Measurements from ENCODE around the gene IDE.
A peak's percentile ranks its signal among the peaks of the same experiment; 100 is the strongest.
"Not testable (repeated sequence)": the region's sequence is repeated elsewhere in the genome, so short reads cannot be mapped to it uniquely, and the experiment has no call there.

The IDE gene

DNA sequence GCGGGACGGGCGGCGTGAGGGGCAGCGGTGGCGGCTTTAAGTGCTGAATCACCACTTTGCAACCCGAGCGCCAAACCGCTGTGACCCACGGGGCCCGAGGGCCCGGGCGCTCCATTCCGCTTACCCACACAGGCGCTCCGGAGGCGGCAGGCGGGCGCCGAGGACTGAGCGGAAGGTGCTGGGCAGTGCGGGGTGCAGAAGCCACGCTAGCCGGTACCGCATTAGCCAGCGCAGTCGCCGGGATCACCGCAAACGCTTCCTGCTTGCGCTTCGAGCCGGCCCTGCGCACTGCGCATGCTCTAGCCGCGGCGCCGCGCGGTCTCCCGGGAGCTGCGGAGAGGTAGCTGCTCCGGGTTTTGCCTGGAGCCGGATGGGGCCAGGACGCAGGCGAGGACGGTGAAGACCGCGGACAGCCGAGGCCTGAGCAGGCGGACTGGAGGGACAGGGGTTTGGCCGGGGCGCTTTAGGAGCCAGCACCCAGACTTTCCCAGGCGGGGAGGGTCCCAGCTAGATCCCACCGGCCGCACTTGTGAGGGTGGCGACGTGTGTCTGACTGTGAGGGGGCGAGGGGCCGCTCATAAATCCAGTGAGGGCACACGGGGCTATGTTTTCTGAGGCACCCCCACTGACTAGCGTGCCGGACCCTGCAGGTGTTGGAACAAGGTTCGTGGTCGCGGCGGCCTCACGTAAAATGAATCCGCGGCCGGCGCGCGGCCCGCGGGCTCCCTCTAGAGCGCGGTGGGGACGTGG, at the start of gene IDE:
Gene IDE (minus strand): TSS at position 296 of the 750 bp plus-strand sequence. CDS start 74 bp downstream, at position 222.
- peak in 55 of 56 donors; percentile 12 to 88 (median 69) for DNase-seq

DNA sequence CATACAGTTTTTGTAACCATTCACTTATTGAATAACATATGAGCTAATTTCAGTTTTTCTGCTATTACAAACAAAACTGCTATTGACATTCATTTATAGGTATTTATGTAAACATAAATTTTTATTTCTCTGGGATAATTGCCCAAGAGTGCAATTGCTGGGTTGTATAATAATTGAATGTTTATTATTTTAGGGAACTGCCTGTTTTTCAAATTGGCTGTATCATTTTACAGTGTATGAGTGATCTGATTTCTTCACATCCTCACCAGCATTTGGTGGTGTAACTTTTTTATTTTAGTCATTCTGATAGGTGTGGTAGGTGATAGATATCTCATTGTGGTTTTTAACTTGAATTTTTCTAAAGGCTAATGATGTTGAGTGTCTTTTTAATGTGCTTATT, 45.5 kb upstream of the IDE start:
- DNase-seq: no peak

DNA sequence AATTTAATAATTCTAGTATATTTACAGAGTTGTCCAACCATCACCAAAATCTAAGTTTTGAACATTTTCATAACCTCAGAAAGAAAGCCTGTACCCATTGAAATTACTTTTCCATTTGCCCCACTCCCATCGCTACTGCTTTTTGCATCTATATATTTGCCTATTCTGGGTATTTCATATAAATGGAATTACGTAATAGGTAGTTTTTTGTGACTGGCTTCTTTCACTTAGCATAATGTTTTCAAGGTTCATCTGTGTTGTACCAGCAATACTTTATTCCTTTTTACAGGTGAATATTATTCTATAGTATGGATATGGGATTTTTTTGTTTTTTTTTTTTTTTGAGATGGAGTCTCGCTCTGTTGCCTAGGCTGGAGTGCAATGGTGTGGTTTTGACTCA, 41.6 kb upstream of the IDE start:
- no peak for DNase-seq

DNA sequence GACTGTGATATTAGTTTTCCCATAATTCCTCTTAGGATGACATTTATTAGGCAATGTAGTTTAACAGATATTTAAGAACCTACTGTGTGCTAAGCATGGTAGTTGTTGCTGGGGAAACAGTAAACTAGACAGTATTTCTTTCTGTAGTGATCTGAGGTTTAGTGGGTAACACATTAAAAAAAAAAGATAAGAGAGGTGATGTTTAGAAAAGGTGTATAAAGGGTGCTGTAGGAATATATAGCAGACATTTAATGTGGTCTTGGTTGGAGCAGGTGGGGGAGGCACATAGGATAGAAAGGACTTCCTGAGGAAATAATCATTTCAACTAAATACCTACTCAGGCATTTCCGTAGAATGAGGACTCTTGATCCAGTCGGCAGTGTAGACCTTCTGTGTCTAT, 30.9 kb upstream of the IDE start:
- DNase-seq: no peak

DNA sequence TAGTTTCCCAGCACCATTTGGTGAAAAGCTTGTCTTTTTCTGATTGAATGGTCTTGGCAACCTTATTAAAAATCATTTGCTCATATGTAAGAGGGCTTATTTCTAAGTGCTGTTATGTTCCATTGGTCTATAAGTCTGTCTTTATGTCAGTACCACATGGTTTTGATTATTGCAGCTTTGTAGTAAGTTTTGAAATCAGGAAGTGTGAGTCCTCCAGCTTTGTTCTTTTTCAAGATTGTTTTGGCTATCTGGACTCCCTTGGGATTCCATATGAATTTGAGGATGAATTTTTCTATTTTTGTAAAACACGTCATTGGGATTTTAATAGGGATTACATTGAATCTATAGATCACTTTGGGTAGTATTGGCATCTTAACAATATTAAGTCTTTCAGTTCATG, 24.4 kb upstream of the IDE start:
- no peak for DNase-seq

DNA sequence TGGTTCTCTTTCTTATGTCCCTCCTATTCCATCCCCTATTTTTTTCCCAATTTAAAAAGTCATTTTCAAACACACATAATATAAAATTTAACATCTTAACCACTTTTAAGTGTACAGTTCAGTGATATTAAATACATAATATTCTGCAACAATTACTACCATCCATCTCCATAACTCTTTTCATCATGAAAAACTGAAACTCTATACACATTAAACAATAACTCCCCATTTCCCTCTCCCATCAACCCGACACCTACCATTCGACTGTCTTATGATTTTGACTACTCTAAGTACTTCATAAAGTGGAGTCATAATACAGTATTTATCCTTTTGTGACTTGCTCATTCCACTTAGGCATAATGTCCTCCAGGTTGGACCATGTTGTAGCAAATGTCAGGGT, 21.6 kb upstream of the IDE start:
- no peak for DNase-seq

DNA sequence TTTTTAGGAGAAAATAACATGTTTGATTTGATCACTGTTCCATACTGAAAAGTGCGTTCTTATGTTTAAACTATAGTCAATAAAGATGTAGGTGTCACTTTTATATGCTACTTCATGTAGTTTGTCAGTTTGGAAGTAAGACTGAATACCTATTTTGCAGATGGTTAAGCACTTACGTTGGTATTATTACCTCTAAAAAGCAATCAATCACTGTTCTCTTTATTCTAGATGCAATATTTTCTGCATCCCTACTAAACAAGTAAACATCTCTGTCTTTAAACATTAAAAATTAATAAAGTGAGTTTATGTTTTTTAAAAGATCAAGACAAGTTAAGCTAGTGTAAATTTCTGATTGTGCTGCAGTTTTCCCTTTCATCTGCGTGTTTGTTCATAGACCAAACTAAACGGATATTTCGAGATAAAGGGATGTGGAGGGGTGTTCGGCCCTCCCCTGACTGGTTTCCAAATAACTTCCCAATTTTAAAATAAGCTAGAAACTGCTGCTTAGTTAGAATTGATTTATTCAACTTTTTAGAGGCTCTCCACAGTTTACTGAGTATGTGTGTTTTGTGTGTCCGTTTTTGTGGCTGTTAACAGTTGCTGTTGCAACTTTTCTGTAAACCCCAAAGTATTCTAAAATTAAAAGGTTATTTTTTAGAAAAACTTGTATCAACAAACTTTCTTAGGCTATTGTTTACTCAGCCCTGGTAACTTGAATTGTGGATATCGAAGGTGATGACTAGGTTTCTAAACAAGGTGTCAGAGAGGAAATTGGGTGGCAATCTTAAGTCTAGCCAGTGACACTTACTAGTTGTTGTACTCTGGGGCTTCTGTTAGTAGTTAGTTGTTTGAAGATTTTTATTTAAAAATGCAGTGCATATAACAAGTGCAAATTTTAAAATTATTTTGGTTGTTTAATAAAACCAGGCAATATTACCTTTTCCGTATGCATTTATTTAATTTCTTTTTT, 20.0 kb upstream of the IDE start:
- DNase-seq: no peak

DNA sequence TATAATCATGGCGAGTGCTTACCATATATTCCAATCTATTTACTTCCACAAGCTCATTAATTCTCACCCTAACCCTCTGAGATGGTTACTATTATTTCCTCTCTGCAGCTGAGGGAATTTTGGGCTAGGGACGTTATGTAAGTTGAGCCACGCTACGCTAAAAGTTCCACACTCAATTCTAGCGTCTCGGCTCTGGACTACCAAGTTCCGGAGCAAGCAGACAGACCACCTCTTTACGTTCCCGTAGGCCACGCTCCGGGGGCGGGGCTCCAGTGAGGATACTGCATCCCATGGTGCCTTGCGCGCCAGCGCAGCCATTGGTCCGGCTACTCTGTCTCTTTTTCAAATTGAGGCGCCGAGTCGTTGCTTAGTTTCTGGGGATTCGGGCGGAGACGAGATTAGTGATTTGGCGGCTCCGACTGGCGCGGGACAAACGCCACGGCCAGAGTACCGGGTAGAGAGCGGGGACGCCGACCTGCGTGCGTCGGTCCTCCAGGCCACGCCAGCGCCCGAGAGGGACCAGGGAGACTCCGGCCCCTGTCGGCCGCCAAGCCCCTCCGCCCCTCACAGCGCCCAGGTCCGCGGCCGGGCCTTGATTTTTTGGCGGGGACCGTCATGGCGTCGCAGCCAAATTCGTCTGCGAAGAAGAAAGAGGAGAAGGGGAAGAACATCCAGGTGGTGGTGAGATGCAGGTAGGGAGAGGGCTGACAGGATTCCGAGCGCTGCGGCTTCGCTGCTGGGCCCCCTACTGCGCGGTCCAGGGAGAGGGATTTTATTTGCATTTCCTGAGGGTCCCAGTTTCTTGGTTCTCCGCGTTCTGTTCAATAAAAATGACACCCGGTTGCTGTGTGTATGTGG, 19.1 kb upstream of the IDE start, which contains the start of gene KIF11:
Gene KIF11 (plus strand): TSS at position 370 of the 858 bp plus-strand sequence. CDS start 246 bp downstream, at position 616.
- DNase-seq: peak; percentile 56 to 99 (median 91)

DNA sequence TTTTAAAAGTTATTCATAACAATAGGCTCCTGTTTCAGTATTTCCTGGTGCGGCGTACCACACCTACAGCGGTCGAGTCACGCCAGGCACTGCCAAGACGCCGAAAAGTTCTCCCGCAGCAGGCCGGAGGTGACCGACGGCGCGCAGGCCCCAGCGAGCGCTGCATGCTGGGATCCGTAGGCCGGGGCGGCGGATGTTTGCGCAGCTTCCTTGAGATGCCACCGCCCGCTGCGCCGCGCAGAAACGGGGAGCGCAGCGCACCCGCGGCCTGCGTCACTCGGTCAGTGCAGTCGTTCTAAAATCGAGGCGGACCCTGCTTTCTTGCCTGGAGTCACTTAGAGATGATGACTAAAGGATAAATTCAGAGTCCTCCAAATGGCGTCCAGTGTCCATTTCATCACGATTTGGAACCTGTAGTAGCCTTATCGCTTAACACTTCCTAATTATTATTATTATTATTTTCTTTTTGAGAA, 17.7 kb upstream of the IDE start:
- peak; percentile 21 to 91 (median 78) for DNase-seq

DNA sequence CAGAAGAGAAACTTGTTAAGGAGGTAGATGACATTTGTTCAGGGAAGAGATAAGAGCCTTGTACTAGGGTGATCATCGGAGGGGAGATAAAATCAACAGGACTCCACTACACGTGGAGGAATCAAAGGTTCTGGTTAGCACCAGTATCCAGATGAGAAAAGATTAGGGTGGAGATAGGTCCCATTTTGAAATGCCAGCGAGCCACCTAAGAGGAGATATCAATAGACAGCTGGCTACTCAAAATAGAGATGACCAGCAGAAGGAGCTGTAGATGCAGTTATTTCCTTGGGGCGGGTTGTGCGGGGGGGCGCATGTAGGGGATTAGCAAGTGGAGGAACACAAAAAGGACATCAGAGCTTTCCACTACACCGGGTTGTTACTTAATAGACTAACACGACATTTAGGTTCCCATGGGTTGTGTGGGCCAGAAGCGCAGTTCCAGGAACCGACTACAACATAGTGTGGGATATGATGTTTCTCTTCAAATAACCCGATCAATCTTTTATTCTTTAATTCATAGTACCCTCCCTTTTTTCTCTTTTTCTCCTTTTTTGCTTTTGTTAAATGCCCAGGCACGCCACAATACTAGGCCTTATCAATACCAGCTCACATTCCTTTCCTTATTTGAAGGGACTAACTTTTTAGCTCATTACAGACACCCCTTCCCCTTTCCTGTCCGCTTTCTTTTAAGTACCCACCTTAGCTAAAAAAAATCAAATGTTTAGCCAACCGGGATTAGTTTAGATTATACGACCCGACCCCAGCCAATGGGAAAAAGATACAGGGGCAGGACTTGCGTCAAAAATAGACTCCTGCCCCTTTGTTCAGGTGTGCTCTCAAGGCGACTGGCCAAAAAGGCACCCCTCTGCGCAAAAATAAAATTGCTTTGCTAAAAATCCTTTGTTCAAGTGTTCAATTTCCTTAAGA, 17.0 kb upstream of the IDE start:
- DNase-seq: peak in 37 of 56 donors; percentile 2 to 65 (median 11)

DNA sequence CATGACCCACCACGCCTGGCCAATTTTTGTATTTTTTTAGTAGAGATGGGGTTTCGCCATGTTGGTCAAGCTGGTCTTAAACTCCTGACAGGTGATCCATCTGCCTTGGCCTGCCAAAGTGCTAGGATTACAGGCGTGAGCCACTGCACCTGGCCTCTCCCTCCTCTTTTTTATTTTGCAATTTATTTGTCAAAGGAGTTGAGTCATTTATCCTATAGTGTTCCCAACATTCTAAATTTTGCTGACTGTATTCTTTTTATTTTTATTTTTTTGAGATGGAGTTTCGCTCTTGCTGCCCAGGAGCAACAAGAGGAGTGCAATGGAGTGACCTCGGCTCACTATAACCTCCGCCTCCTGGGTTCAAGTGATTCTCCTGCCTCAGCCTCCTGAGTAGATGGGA, 8.5 kb upstream of the IDE start:
- DNase-seq: not testable (repeated sequence)

DNA sequence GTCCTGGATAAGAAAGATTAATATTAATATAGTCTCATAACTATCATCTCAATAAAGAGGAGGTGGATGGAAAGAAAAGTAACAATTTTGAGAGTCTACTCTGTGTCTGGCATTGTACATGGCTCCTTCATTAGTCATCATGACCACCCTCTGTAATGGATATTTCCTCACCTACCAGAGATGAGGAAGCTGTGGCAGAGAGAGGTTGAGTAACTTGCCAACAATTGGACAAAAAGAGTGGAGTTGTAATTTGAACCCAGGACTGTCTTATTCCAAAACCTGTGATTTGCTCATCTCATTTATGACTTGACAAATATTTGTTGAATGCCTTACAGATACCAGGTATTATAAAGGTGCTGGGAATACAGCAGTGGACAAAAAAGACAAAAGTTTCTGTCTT, 2.1 kb upstream of the IDE start:
- no peak for DNase-seq

DNA sequence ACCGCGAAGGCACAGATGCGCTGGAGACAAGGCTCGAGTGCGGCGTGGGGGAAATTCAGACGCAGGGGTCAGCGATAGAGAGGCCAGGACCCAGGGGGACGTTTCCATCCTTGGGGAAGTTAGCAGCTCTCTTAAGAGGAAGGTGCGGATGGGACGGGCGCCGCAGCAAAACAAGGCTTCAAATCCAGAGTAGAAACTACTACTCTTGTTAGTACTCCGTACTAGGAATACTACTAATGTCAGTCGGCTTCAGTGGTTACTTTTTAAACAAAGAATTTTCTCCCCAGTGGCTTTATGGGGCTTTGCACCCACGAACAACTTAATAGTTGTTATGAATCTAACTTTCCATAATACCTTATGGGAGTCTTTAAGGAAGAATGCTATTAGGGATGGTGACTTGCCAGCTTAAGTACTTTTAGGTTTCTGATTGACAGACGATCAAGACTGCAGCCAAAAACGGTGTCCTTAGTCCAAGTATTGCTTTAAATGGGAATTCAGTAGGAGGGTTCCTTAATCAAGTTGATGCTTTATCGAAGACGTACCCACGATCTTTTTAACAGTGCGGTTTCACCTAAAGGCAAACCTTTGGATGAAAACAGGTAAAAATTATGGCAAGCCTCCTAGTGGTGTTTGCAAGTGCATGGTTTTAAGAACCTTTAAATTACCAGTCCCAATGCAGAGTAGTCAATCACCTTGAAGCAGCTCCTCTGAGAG, 812 bp upstream of the IDE start:
- DNase-seq: peak in 4 of 56 donors; percentile 23 to 57 (median 48)

DNA sequence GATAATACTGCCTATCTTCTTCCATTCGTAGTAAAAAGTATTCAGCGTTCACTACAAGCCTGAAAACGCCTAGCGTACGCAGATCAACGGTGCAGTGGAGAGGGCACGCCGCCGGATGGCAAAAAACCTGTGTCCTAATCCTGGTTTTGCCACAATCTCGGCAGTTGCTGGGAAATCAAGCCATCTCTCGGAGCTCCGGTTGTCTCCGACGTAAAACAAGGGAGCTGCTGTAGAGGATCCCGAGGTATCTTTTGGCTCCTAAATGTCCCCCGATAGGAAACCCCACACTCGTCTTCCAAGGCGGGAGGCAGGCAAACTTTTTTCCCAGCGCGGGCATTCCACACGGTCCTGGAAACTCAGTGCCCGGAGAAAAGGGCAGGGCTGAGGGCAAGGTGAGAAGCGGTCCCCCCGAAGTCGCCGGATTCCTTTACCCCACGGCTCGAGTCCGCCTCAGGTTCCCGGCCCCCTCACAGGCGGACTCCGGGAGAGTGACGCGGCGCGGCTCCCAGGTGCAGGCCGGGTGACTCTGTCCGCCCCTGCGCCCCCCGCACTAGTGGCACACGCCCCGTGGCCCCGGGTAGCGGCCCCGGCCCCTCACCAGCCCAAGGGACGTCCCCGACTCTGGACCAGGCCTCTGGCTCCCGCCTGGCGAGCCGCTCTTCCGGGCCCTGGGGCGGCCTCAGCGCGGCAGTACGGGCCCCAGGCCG, 649 bp downstream of the IDE start:
- DNase-seq: peak in 22 of 56 donors; percentile 5 to 59 (median 37)

DNA sequence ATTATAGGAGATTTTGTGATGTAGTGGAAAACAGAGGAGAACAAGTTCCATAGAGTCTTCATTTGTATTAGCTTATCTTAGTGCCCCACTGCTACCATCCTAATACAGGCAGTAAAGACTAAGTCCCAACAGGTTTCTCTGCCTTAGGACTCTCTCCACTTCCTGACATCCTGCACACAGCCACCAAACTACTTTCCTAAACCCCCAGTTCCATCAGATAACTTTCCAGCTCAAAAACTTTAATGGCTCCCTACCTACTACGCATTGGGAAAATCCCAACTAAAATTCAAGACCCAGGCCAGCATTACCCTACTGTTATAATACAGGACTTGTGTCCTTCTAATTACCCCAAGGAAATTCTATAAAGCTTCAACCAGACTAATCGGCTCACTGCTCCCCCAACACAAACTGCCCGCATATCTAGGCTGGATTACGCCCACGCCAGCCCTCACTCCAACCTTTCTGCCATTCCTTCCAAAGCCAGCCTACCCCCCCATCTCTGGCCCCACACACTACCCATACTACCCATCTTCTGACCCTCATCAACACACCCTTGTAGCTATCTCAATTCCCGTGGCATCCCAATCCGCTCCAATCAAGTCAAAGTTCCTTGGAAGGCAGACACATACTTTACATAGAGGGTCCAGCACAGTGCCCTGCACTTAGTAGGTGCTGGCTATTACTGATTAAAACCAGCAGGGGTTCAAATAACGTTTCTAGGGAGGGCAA, 1.4 kb downstream of the IDE start:
- DNase-seq: peak in 1 of 56 donors; percentile 33

DNA sequence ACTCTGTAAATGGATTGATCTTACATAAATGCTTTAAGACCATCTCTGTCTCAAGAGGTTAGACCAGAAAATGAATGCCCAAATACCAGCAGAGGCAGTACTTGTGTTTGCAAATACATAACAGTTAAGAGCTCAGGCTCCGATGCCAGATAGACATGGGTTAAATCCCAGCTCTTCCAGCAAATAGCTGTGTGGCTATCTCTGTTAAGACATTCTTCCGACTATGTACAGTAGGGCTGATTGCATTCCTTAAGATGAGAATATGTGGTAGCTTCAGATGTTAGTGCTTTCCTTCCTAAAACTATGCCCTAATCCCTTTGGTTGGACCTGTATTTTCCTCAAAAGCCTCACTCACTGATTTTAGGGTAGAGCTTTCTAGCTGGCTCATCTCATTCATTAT, 2.2 kb downstream of the IDE start:
- DNase-seq: no peak

DNA sequence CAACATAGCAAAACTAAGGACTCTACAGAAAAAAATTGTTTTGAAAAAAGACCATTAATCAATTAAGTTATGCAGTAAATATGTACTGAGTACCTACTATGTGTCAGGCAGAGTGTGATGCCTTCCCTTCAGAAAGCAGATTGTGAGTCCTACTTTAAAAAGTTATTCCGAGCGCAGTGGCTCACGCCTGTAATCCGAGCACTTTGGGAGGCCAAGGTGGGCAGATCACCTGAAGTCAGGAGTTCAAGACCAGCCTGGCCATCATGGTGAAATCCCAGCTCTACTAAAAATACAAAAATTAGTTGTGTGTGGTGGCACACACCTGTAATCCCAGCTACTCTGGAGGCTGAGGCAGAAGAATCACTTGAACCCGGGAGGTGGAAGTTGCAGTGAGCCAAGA, 4.2 kb downstream of the IDE start:
- DNase-seq: not testable (repeated sequence)

DNA sequence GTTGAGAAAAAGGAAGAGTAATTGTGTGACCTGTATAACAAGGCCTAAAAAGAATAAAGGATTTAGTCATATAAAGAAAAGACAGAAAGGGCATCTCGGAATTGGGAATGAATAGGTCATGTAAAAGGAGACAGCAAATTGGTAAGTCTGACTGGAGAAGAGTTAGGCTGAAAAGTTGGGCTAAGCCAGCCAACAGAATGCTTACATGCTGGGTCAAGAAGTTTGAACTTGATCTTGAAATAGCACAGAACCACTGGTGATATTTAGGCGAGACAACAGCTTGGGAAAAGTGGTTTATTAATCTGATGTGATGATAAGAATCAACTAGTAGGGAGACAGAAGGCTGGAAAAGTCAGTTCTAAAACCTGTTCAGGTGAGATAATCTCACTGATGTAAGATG, 4.8 kb downstream of the IDE start:
- no peak for DNase-seq

Data from amygdala (tissue), 56 donors.